Astrocyte (in vitro differentiated cells and primary cell): Measurements from ENCODE around the gene CCDC88B.

ENCODE experiments used
- CTCF ChIP-seq: IDR thresholded peaks from 2 replicates; pipeline ENCODE4 v1.5.1; 2011; ENCODE audit warnings: low read depth, mild to moderate bottlenecking, inconsistent platforms, low read length, moderate library complexity; ENCODE audit not compliant: insufficient read depth
- EZH2 ChIP-seq: IDR thresholded peaks from 2 replicates; pipeline ENCODE4 v1.6.1; 2012; ENCODE audit warnings: mild to moderate bottlenecking, low read length, inconsistent platforms; ENCODE audit not compliant: insufficient read depth

GRCh38 chr11:64371201-64371600 is 31.2 kb downstream of the CCDC88B start:
- TF ChIP-seq CTCF (no peak), EZH2 (no peak)
